Neural progenitor cell (in vitro differentiated cells): Measurements from ENCODE around the gene MYPN.

ENCODE experiments used
- CTCF ChIP-seq: fragments of 200-600 bp; sonication (generic); IDR thresholded peaks from 2 replicates; pipeline ENCODE4 v1.5.1; 2017; ENCODE audit warnings: antibody characterized with exemption, mild to moderate bottlenecking
- EZH2 ChIP-seq: fragments of 200-600 bp; sonication (generic); IDR thresholded peaks from 2 replicates; pipeline ENCODE4 v1.6.1; 2017; ENCODE audit warnings: antibody characterized with exemption, mild to moderate bottlenecking, moderate library complexity

GRCh38 chr10:68165643-68166042 is 56.4 kb downstream of the MYPN start:
- TF ChIP-seq CTCF: no peak
- TF ChIP-seq EZH2: no peak
